H9 (cell line): ENCODE results near the gene DLK2. TPM values are rescaled to one million over a fixed set of nuclear protein-coding genes. Genes with fewer than 3 reads are reported as not detected.
A peak's percentile ranks its signal among the peaks of the same experiment; 100 is the strongest.

Source experiments
- DNase-seq: peaks from one replicate; pipeline ENCODE4 v3.0.0-alpha.2; 2017
- H2AFZ ChIP-seq: one replicate; pipeline ENCODE4 v1.6.1; 2013; ENCODE audit warnings: mild to moderate bottlenecking, low read length, control low read depth, moderate library complexity
- H2AK5ac ChIP-seq: 2 replicates; pipeline ENCODE4 v1.6.1; 2013; ENCODE audit warnings: low read length, control low read depth, mixed read lengths; ENCODE audit not compliant: insufficient read length
- H2BK120ac ChIP-seq: one replicate; pipeline ENCODE4 v1.6.1; 2013; ENCODE audit warnings: low read depth, mild to moderate bottlenecking, low read length, control low read depth, inconsistent platforms; ENCODE audit not compliant: poor library complexity, severe bottlenecking
- H2BK12ac ChIP-seq: 2 replicates; pipeline ENCODE4 v1.6.1; 2013; ENCODE audit warnings: low read length, control low read depth, mixed read lengths, low read depth; ENCODE audit not compliant: insufficient read length
- H2BK15ac ChIP-seq: 2 replicates; pipeline ENCODE4 v1.6.1; 2013; ENCODE audit warnings: low read depth, low read length, control low read depth
- H2BK20ac ChIP-seq: one replicate; pipeline ENCODE4 v1.6.1; 2013; ENCODE audit warnings: low read depth, mild to moderate bottlenecking, low read length, control low read depth, inconsistent platforms; ENCODE audit not compliant: poor library complexity, severe bottlenecking
- H2BK5ac ChIP-seq: 2 replicates; pipeline ENCODE4 v1.6.1; 2013; ENCODE audit warnings: low read length, control low read depth, mixed read lengths; ENCODE audit not compliant: insufficient read length
- H3K14ac ChIP-seq: 2 replicates; pipeline ENCODE4 v1.6.1; 2013; ENCODE audit warnings: low read length, control low read depth; ENCODE audit not compliant: insufficient read depth
- H3K18ac ChIP-seq: 2 replicates; pipeline ENCODE4 v1.6.1; 2013; ENCODE audit warnings: low read depth, mild to moderate bottlenecking, mixed read lengths, low read length, control low read depth; ENCODE audit not compliant: insufficient read length
- H3K23ac ChIP-seq: 2 replicates; pipeline ENCODE4 v1.6.1; 2013; ENCODE audit warnings: low read length, control low read depth, mixed read lengths, low read depth; ENCODE audit not compliant: insufficient read length
- H3K23me2 ChIP-seq: 2 replicates; pipeline ENCODE4 v1.6.1; 2013; ENCODE audit warnings: low read depth, mild to moderate bottlenecking, mixed read lengths, low read length, control low read depth; ENCODE audit not compliant: insufficient read length, poor library complexity, severe bottlenecking
- H3K27ac ChIP-seq: 2 replicates; pipeline ENCODE4 v1.5.1; 2013; ENCODE audit warnings: low read length, control low read depth, mixed read lengths, low read depth; ENCODE audit not compliant: insufficient read length
- H3K27me3 ChIP-seq: 2 replicates; pipeline ENCODE4 v1.6.1; 2013; ENCODE audit warnings: low read length, control low read depth, inconsistent platforms; ENCODE audit not compliant: insufficient read depth
- H3K4ac ChIP-seq: 2 replicates; pipeline ENCODE4 v1.6.1; 2013; ENCODE audit warnings: low read depth, mild to moderate bottlenecking, control low read depth, inconsistent platforms, low read length, moderate library complexity
- H3K4me1 ChIP-seq: 2 replicates; pipeline ENCODE4 v1.6.1; 2013; ENCODE audit warnings: low read length, control low read depth, inconsistent platforms; ENCODE audit not compliant: insufficient read depth
- H3K4me2 ChIP-seq: 2 replicates; pipeline ENCODE4 v1.6.1; 2013; ENCODE audit warnings: low read length, control low read depth, mixed read lengths; ENCODE audit not compliant: insufficient read length, insufficient read depth
- H3K56ac ChIP-seq: 2 replicates; pipeline ENCODE4 v1.6.1; 2013; ENCODE audit warnings: low read depth, mild to moderate bottlenecking, mixed read lengths, low read length, control low read depth; ENCODE audit not compliant: insufficient read length
- H3K79me1 ChIP-seq: 2 replicates; pipeline ENCODE4 v1.6.1; 2013; ENCODE audit warnings: low read depth, mild to moderate bottlenecking, moderate library complexity, low read length, control low read depth, inconsistent platforms; ENCODE audit not compliant: insufficient read depth, poor library complexity, severe bottlenecking
- H3K79me2 ChIP-seq: 2 replicates; pipeline ENCODE4 v1.6.1; 2013; ENCODE audit warnings: low read length, control low read depth, inconsistent platforms; ENCODE audit not compliant: insufficient read depth
- H3K9ac ChIP-seq: 2 replicates; pipeline ENCODE4 v1.6.1; 2013; ENCODE audit warnings: low read length, control low read depth, mixed read lengths; ENCODE audit not compliant: insufficient read length; ENCODE audit errors: extremely low read depth
- H3K9me3 ChIP-seq: one replicate; pipeline ENCODE4 v1.6.1; 2013; ENCODE audit warnings: low read depth, low read length, inconsistent platforms; ENCODE audit not compliant: control insufficient read depth
- H3T11ph ChIP-seq: one replicate; pipeline ENCODE4 v1.6.1; 2013; ENCODE audit warnings: mild to moderate bottlenecking, low read length, control low read depth, inconsistent platforms
- H4K20me1 ChIP-seq: one replicate; pipeline ENCODE4 v1.6.1; 2013; ENCODE audit not compliant: control insufficient read depth, insufficient read length, insufficient read depth
- H4K5ac ChIP-seq: 2 replicates; pipeline ENCODE4 v1.6.1; 2013; ENCODE audit warnings: low read depth, mild to moderate bottlenecking, mixed read lengths, low read length, control low read depth; ENCODE audit not compliant: insufficient read length
- H4K8ac ChIP-seq: replicated peaks from 2 replicates; pipeline ENCODE4 v1.6.1; 2013; ENCODE audit warnings: low read length, control low read depth, mixed read lengths, low read depth; ENCODE audit not compliant: insufficient read length
- H4K91ac ChIP-seq: 2 replicates; pipeline ENCODE4 v1.6.1; 2013; ENCODE audit warnings: low read depth, mild to moderate bottlenecking, moderate library complexity, mixed read lengths, low read length, control low read depth; ENCODE audit not compliant: insufficient read length
- H3K27ac Mint-ChIP-seq, 3 experiments: 2 replicates in 2 of 3; 3 replicates in 1 of 3; pipeline ENCODE4 v1.8.0; 2020 to 2021; ENCODE audit warnings: mixed read lengths in 3 of 3, mild to moderate bottlenecking in 1 of 3, moderate library complexity in 1 of 3
- H3K27me3 Mint-ChIP-seq: 2 replicates; pipeline ENCODE4 v1.8.0; 2021; ENCODE audit warnings: low read depth, mild to moderate bottlenecking, moderate library complexity, mixed read lengths
- H3K36me3 Mint-ChIP-seq, 3 experiments: 2 replicates in 2 of 3; 3 replicates in 1 of 3; pipeline ENCODE4 v1.8.0; 2020 to 2021; ENCODE audit warnings: low read depth in 3 of 3, mixed read lengths in 3 of 3; ENCODE audit not compliant: insufficient read depth in 1 of 3
- H3K4me1 Mint-ChIP-seq, 2 experiments: 2 replicates each; pipeline ENCODE4 v1.8.0; 2020; ENCODE audit warnings: mixed read lengths in 2 of 2
- H3K4me3 Mint-ChIP-seq, 2 experiments: 2 replicates in 1 of 2; 3 replicates in 1 of 2; pipeline ENCODE4 v1.8.0; 2020 to 2021; ENCODE audit warnings: mild to moderate bottlenecking in 2 of 2, mixed read lengths in 2 of 2, moderate library complexity in 1 of 2
- H3K9me3 Mint-ChIP-seq, 2 experiments: 2 replicates in 1 of 2; 3 replicates in 1 of 2; pipeline ENCODE4 v1.8.0; 2020; ENCODE audit warnings: mild to moderate bottlenecking in 2 of 2, mixed read lengths in 2 of 2, moderate library complexity in 1 of 2
- CTCF ChIP-seq: fragments of 200-600 bp; sonication (generic); conservative IDR thresholded peaks from 3 replicates; pipeline ENCODE4 v1.8.0; 2021; ENCODE audit warnings: antibody characterized with exemption, mild to moderate bottlenecking
- WGBS: extraction: QIAGEN DNeasy Blood & Tissue Kit; methylation state at CpG from one replicate; pipeline ENCODE4 v1.1.7; 2013; ENCODE audit warnings: missing lambda C conversion rate, low lambda C conversion rate, mixed read lengths; ENCODE audit not compliant: insufficient read length; ENCODE audit errors: extremely low coverage; 5-methylcytosine and 5-hydroxymethylcytosine counted together
- total RNA-seq: library from RNA; stranded (reverse); gene quantifications from 2 replicates; pipeline ENCODE4 v1.2.1, GENCODE V29; 2021

Gene DLK2
- total RNA-seq, 1 experiment from 2014 or later = 0.96 TPM

- no peak overlapping the region for H2BK15ac ChIP-seq
- Mint-ChIP-seq H3K27me3 (no peaks in the 10 kb centered on the region), H3K4me3 (0 out of 5 replicates have a peak overlapping the region, but pooled peaks of 1 of the 2 experiments have one; percentile 15), H3K27ac (peak overlapping the region in 2 of 3 experiments; percentile 87 to 92; a peak in 4 of 7 replicates), H3K36me3 (peaks cover under 1 to 6% (median 2%) of the 10 kb centered on the region in 3 experiments; a peak in 5 of 7 replicates), H3K9me3 (no peaks in the 10 kb centered on the region), H3K4me1 (peaks cover 30 to 37% of the 10 kb centered on the region in 2 experiments)
- no peak overlapping the region for H3K23ac ChIP-seq
- no peak overlapping the region for H3K9ac ChIP-seq
- H3K23me2 ChIP-seq = no peaks in the 10 kb centered on the region
- no CpG with 5 or more reads among the region's 3 CpGs for WGBS
- no peak overlapping the region for H3T11ph ChIP-seq
- TF ChIP-seq CTCF = no peak
- H3K56ac ChIP-seq = no peak overlapping the region
- no peak overlapping the region for H2BK120ac ChIP-seq
- H3K4me2 ChIP-seq = no peak overlapping the region
- H3K27ac ChIP-seq = no peak overlapping the region
- peaks cover 11% of the 10 kb centered on the region for H3K79me1 ChIP-seq
- H3K9me3 ChIP-seq = no peaks in the 10 kb centered on the region
- H3K18ac ChIP-seq = no peak overlapping the region
- no peak overlapping the region for H2BK20ac ChIP-seq
- no peak for DNase-seq
- H2AK5ac ChIP-seq = no peak overlapping the region
- H4K91ac ChIP-seq = no peak overlapping the region
- H3K14ac ChIP-seq = no peak overlapping the region; the same call in 1 of the 2 replicates
- H3K27me3 ChIP-seq = no peaks in the 10 kb centered on the region
- no peak overlapping the region for H2BK5ac ChIP-seq
- H3K4ac ChIP-seq = no peak overlapping the region
- no peak overlapping the region for H2AFZ ChIP-seq
- peaks cover 2% of the 10 kb centered on the region for H4K20me1 ChIP-seq
- H4K5ac ChIP-seq = no peak overlapping the region
- peaks cover 6% of the 10 kb centered on the region; the same call in 1 of the 2 replicates for H3K4me1 ChIP-seq
- H3K79me2 ChIP-seq = no peaks in the 10 kb centered on the region; the same call in 1 of the 2 replicates
- H2BK12ac ChIP-seq = no peak overlapping the region
- H4K8ac ChIP-seq = no peak overlapping the region
Observed at GRCh38 chr6:43492673-43493072, 37.3 kb upstream of the DLK2 start.
